ENCODE data around the gene CEP85L.

- TF ChIP-seq EP300 (IDR thresholded peaks at IDR 0.05), result no peak
- TF ChIP-seq CTCF (IDR thresholded peaks at IDR 0.05), result no peak
- no peak for TF ChIP-seq POLR2AphosphoS5 (IDR thresholded peaks at IDR 0.05)
- TF ChIP-seq POLR2A (IDR thresholded peaks at IDR 0.05), result no peak
Measured at GRCh38 chr6:118677193-118677592, 25.8 kb upstream of the CEP85L start.

All from gastroesophageal sphincter (tissue), 3 donors.